Esophagus muscularis mucosa (tissue), 4 donors: ENCODE data around the gene DZIP1. TPM values are rescaled to one million over a fixed set of nuclear protein-coding genes. Genes with fewer than 3 reads are reported as not detected.

ENCODE experiments used
- DNase-seq: peaks from one replicate; pipeline ENCODE4 v3.0.0-alpha.2; 2017; ENCODE audit errors: extremely low spot score
- H3K27ac ChIP-seq, 4 donors: fragments of 200-600 bp; sonication (generic); replicated peaks in 1 of 4; 1 replicate in 3 of 4; 2 replicates in 1 of 4; pipeline ENCODE4 v1.5.1; 2016 to 2019; ENCODE audit warnings: mild to moderate bottlenecking in 1 of 4
- H3K27me3 ChIP-seq, 4 donors: fragments of 200-600 bp; sonication (generic); one replicate each; pipeline versions ENCODE4 v1.5.1 to v1.6.0; 2016 to 2019
- H3K36me3 ChIP-seq, 4 donors: fragments of 200-600 bp; sonication (generic); one replicate each; pipeline ENCODE4 v1.5.1; 2016 to 2019
- H3K4me1 ChIP-seq, 4 donors: fragments of 200-600 bp; sonication (generic); one replicate each; pipeline ENCODE4 v1.5.1; 2016 to 2019
- H3K4me3 ChIP-seq, 4 donors: fragments of 200-600 bp; sonication (generic); 1 replicate in 2 of 4; 2 replicates in 2 of 4; pipeline ENCODE4 v1.5.1; 2016 to 2019; ENCODE audit warnings: mild to moderate bottlenecking in 4 of 4, moderate library complexity in 1 of 4
- H3K9me3 ChIP-seq, 4 donors: fragments of 200-600 bp; sonication (generic); 1 replicate in 3 of 4; 2 replicates in 1 of 4; pipeline ENCODE4 v1.5.1; 2016 to 2019
- CTCF ChIP-seq, 3 experiments: fragments of 200-600 bp in 2 of 3; fragments of 450-650 bp in 1 of 3; sonication (generic) in 2 of 3; IDR thresholded peaks; one replicate each; pipeline ENCODE4 v1.5.1; 2017 to 2019; ENCODE audit warnings: antibody characterized with exemption in 3 of 3, mild to moderate bottlenecking in 2 of 3, moderate library complexity in 1 of 3
- EP300 ChIP-seq: sonication (generic); formaldehyde crosslinking; IDR thresholded peaks from one replicate; pipeline ENCODE4 v1.6.1; 2017; ENCODE audit warnings: antibody characterized with exemption
- POLR2A ChIP-seq: fragments of 450-650 bp; IDR thresholded peaks from one replicate; pipeline ENCODE4 v1.6.1; 2017; ENCODE audit warnings: antibody characterized with exemption, moderate library complexity, mild to moderate bottlenecking, low read depth
- POLR2AphosphoS5 ChIP-seq, 2 donors: sonication (generic); formaldehyde crosslinking; IDR thresholded peaks; one replicate each; pipeline ENCODE4 v1.6.1; 2017; ENCODE audit warnings: antibody characterized with exemption in 2 of 2
- WGBS: methylation state at CpG from one replicate; pipeline ENCODE4 v1.1.5; 2018; 5-methylcytosine and 5-hydroxymethylcytosine counted together
- intact Hi-C: fragments of 100-400 bp; cut with DNase I; formaldehyde crosslinking; loops from one replicate; pipeline ENCODE4 v1.15.1; 2023
- total RNA-seq, 4 donors: library from RNA; depleted of rRNA; stranded (reverse); fragments of >200 nt; gene quantifications; one replicate each; pipeline versions ENCODE4 v1.1.0 to v1.2.1, GENCODE V29; 2016

DZIP1 gene
- total RNA-seq, 4 donors from 2014 or later = 14.5 to 31.3 (median 22.2) TPM

GRCh38 chr13:95601216-95601615 is 43.3 kb downstream of the DZIP1 start:
- TF ChIP-seq POLR2AphosphoS5 (IDR thresholded peaks at IDR 0.05) (no peak), EP300 (no peak), POLR2A (no peak), CTCF (IDR thresholded peaks at IDR 0.05) (no peak)
- no peaks in the 10 kb centered on the region for H3K4me1 ChIP-seq
- no peaks in the 10 kb centered on the region for H3K9me3 ChIP-seq
- 69% methylated on average over 2 of the region's 2 CpGs for WGBS
- no peak overlapping the region for H3K27ac ChIP-seq
- DNase-seq = no peak
- no peaks in the 10 kb centered on the region for H3K27me3 ChIP-seq
- intact Hi-C loops = no loop called here
- H3K36me3 ChIP-seq = peaks cover 0 to 42% (median 5%) of the 10 kb centered on the region in 4 donors
- H3K4me3 ChIP-seq = no peak overlapping the region

- Histone ChIP-seq H3K4me3 (no peak overlapping the region), H3K4me1 (no peaks in the 10 kb centered on the region), H3K27me3 (no peaks in the 10 kb centered on the region), H3K36me3 (peaks cover 0 to 33% (median 3%) of the 10 kb centered on the region in 4 donors), H3K9me3 (no peaks in the 10 kb centered on the region), H3K27ac (no peak overlapping the region)
- TF ChIP-seq POLR2A (no peak), EP300 (no peak), CTCF (IDR thresholded peaks at IDR 0.05) (no peak), POLR2AphosphoS5 (IDR thresholded peaks at IDR 0.05) (no peak)
- no peak for DNase-seq
- intact Hi-C loops = no loop called here
- 60% methylated on average over 1 of the region's 1 CpG for WGBS
Measured at GRCh38 chr13:95596701-95597100, 47.8 kb downstream of the DZIP1 start.

GRCh38 chr13:95593462-95593861 is 51.0 kb downstream of the DZIP1 start:
- Histone ChIP-seq H3K9me3 (no peaks in the 10 kb centered on the region), H3K27ac (no peak overlapping the region), H3K36me3 (peaks cover 0 to 43% (median 4%) of the 10 kb centered on the region in 4 donors), H3K4me1 (no peaks in the 10 kb centered on the region), H3K4me3 (no peak overlapping the region), H3K27me3 (no peaks in the 10 kb centered on the region)
- no peak for DNase-seq
- TF ChIP-seq CTCF (IDR thresholded peaks at IDR 0.05) (no peak), POLR2AphosphoS5 (IDR thresholded peaks at IDR 0.05) (no peak), POLR2A (no peak), EP300 (no peak)
- 59% methylated on average over 1 of the region's 1 CpG for WGBS
- intact Hi-C loops = no loop called here

GRCh38 chr13:95588721-95589120 is 55.8 kb downstream of the DZIP1 start:
- Histone ChIP-seq H3K27me3 (no peaks in the 10 kb centered on the region), H3K36me3 (peaks cover 4 to 69% (median 18%) of the 10 kb centered on the region in 4 donors), H3K9me3 (no peaks in the 10 kb centered on the region), H3K27ac (no peak overlapping the region), H3K4me1 (no peaks in the 10 kb centered on the region), H3K4me3 (no peak overlapping the region)
- intact Hi-C loops = no loop called here
- no peak for TF ChIP-seq EP300
- no peak for TF ChIP-seq POLR2AphosphoS5 (IDR thresholded peaks at IDR 0.05)
- no peak for TF ChIP-seq CTCF (IDR thresholded peaks at IDR 0.05)
- no peak for TF ChIP-seq POLR2A
- 95% methylated on average over 2 of the region's 2 CpGs for WGBS
- no peak for DNase-seq

- no peak for DNase-seq
- Histone ChIP-seq H3K36me3 (peaks cover 4 to 72% (median 18%) of the 10 kb centered on the region in 4 donors), H3K27ac (no peak overlapping the region), H3K4me3 (no peak overlapping the region), H3K27me3 (no peaks in the 10 kb centered on the region), H3K9me3 (no peaks in the 10 kb centered on the region), H3K4me1 (no peaks in the 10 kb centered on the region)
- WGBS = 90% methylated on average over 3 of the region's 3 CpGs
- TF ChIP-seq POLR2AphosphoS5 (IDR thresholded peaks at IDR 0.05) (no peak), POLR2A (no peak), CTCF (IDR thresholded peaks at IDR 0.05) (no peak), EP300 (no peak)
- intact Hi-C loops = no loop called here
Measured at GRCh38 chr13:95588134-95588533, 56.4 kb downstream of the DZIP1 start.
